ENCODE measurements around the gene ZNF311.

DNA sequence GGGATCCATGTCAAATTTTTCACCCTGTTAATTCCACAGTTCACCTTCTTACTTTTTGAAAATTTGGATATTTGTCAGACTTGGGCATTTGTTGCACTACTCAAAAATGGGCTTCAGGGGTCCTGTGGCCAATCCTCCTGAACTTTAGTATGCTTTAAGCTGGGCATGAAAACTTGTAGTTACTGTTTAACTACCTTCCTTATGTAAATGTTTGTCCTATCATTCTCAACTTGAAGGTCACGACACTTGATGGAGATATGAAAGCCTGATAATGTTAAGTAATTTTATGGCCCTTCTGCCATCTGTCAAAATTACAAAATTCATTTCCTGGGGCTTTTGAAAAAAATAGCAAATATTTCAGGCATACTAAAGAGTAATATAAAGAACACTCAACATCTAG, 4.2 kb upstream of the ZNF311 start:
- TF ChIP-seq, protein P1, sequence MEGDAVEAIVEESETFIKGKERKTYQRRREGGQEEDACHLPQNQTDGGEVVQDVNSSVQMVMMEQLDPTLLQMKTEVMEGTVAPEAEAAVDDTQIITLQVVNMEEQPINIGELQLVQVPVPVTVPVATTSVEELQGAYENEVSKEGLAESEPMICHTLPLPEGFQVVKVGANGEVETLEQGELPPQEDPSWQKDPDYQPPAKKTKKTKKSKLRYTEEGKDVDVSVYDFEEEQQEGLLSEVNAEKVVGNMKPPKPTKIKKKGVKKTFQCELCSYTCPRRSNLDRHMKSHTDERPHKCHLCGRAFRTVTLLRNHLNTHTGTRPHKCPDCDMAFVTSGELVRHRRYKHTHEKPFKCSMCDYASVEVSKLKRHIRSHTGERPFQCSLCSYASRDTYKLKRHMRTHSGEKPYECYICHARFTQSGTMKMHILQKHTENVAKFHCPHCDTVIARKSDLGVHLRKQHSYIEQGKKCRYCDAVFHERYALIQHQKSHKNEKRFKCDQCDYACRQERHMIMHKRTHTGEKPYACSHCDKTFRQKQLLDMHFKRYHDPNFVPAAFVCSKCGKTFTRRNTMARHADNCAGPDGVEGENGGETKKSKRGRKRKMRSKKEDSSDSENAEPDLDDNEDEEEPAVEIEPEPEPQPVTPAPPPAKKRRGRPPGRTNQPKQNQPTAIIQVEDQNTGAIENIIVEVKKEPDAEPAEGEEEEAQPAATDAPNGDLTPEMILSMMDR (IDR thresholded peaks at IDR 0.05), result no peak
- TF ChIP-seq POLR2A (IDR thresholded peaks at IDR 0.05), result no peak

Data from transverse colon (tissue), 3 donors.